Hematopoietic multipotent progenitor cell treated with erythropoietin and hydrocortisone succinate and interleukin-3 and kit ligand, for 15 days (in vitro differentiated cells): ENCODE results near the gene PDZRN4.

ENCODE experiments used
- DNase-seq: peaks from one replicate; pipeline ENCODE4 v3.0.0-alpha.2; 2015; ENCODE audit warnings: low spot score

Gene PDZRN4

DNA sequence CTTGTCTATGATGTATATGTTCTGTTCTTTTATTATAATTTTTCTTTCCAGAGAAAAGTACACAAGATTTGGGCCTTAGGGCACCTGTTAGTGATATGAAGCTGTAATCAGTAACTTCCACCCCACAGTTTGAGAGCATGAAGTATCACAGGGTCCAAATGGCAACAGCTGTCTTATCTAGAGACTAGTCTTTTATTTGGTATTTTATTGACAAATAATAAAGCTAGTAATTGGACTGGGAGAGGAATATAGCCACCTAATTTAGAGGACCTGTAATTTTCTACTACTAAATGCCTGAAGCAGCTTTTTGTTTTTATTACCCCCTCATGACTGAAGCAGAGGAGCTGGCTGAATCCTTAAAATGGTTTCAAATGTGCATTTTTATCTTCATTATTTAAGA lies 174.8 kb downstream of the PDZRN4 start:
- DNase-seq: no peak

DNA sequence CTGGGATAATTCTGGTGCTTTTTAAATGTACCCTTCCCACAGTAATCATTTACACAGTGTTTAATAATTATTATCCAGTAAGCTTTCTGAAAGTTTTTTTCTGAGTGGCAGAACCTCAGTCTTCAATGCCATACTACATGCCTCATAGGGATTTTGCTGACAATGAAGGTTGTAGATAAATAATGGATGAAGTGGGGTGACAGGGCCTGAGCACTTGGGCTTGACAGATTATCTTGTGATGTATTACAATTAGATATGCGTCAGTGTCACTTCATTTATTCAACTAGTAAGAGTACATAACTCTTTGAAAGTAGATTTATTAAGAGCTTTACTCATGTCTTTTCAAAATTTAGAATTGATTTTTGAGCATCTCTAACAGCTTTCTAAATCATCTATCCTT lies 176.1 kb downstream of the PDZRN4 start:
- DNase-seq: no peak

DNA sequence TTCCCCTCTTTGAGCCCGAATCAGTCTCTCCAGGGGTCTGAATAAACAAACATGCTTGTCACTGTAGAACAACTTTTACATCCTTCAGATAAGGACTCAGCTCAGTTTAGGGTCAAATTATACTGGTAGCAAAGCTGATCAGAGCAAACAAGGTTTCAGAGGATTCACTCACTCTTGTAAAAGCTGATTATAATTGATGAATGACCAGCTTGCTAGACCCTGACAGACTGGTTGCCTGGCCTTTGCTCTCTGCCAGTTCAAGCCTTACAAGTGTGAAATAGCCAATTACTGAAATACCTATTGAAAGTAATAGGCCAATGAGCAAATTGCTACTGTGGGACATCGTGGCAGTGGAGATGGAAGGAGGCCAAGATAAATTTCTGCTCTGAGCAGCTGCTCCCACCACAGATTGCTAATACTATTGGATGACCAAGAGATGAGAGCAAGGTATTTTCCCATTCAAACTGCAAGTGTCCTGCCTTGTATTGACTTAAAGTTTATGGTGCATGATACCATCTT lies 177.6 kb downstream of the PDZRN4 start:
- DNase-seq: no peak

DNA sequence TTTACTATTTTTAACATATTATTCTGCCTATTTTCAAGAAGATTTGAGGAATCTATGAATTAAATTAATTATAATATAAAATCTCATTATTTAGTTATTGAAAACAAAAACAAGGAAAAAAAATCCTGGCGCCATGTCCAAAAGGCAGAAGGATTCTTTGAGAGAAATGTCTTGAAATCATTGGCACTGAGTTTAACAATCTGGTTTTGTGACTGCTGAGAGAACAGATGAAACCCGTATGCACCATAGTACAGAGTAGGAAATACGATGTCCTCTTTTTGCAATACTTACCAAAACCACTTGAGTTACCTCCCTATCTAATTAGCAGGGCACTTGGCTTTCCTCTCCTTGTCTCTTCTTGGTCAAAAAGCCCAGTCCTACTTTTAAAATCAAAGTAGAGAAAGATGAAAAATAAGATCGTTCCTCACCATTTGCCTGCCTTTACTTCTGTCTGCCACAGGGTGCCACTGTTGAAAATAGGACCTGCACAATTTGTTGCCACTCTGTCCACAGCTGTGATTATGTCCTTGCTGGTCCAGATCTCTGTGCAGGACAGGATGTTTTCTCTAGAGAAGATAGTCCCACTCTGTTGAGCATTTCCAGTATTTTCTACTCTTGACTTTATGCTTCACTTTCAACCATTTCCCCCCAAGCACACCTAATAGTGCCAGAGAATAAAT lies 179.7 kb downstream of the PDZRN4 start:
- DNase-seq: no peak

DNA sequence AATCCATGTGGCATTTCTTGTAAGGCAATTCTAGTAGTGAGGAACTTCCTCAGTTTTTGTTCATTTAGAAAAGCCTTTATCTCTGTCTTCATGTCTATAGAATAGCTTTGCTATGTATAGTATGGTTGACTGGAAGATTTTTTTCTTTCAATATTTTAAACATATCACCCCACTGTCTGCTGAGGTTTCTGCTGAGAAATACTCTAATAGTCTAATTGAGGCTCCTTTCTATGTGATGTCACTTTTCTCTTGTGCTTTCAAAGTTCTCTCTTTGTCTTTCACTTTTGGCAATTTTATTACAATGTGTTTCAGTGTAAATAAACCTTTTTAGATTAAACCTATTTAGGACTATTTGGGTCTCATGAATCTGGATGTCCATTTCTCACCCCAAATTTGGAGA lies 192.8 kb downstream of the PDZRN4 start:
- no peak for DNase-seq

DNA sequence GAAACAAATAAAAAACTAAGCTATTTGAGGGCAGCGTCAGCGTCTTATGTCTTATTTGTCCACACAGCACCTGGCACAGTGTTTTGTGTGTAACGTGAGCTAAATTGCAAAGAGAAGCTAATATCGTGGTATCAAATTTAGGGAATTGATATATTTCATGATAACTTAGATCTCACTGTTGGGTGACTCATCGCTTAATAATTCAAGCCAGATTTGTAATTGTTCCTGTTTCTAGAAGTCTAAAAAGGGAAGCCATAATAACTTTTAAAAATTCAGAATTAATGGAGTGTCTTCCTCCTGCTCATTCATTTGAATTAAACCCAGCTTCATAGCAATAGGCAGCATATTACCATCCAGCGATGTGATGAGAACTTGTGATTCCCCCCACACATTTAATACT lies 214.7 kb downstream of the PDZRN4 start:
- DNase-seq: no peak

DNA sequence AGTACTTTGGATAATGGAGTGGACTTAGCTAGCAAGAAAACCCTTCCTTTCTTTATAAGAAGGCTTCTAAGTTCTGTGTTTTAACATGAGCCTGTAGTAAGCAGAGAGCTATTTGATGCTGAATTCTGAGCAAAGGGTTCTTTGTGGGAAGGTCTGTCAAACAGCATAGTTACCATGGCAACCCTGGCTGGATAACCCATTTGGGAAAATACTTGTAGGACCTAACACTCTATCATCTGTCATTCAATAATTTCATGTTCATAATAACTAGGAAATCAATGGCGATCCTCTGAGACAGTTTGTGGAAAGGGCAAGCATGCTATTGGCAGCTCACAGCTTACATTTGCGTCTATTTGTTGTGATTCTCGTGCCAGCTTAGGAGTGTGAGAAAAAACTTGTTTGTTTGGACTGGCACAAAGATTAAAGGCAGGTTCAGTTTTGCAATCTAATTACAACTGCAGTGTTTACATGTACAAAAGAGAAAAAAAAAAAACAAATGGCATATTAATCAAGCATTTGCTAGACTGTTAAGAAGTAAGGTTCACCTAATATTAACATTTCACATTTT lies 219.2 kb downstream of the PDZRN4 start:
- no peak for DNase-seq

DNA sequence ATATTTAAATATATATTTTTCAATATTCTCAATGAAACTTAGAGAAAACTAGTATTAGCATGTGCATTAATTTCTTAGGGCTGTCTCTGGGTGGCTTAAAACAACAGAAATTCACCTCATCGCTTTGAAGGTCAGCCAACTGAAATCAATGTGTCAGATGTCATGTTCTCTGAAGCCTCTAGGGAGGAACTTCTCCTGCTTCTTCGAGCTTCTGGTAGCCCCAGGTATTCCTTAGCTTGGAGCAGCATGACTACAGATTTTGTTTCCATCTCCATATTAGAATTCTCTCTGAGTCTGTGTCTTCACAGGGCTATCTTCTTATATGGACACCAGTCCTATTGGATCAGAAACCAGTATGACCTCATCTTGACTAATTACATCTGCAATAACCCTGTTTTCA lies 221.5 kb downstream of the PDZRN4 start:
- no peak for DNase-seq

DNA sequence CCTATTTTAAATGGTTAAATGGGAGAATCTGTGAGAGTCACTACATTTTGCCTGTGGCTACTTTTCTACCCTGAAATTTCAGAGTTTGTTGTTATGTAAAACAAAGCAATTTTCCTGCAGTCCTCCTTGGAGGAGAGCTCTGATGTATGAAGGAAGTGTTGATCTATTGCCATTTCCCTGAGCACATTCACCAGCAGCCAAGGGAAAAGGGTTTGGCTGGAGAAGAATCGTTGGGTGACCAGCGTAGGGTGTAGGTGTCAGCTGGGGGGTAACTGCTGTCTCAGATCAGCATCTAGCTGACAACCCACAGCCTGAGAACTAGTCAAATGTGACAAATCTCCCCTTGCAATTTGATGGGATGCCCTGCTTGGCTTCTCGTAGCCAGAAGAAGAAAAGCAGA lies 230.5 kb downstream of the PDZRN4 start:
- no peak for DNase-seq

DNA sequence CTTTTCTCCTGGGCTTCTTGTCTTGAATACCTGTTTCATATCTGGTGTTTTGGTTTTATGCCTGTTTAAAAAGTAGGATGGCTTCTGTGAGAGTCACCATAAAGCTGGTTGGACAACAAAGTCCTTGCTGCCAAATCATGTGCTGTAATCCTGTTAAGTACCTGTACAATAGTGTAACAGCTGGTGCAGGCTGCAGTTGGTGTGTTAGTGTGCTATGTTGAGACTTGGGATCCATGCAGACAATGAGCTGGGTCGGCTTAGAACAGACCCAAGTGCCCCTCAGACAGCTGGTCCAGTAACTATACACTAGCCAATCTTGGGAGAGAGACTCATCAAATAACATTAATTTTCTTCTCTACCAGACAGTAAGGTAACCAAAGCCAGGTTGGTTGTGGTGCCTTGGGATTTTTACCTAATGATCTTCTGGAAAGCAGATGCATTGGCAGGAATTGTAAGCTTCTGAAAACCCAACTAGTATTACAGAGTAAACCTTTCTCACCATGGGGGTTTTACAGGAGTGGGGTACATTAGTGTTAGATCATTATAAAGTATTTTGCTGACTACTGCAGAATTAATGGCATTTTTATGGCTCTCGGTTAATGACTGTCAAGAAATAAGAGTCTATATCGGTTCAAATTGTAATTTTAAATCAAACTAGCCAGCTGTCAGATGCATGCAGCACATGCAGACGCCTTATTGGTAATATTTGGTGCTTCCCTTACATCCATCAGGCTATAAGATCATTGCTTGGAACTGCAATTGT lies 231.2 kb downstream of the PDZRN4 start:
- no peak for DNase-seq

DNA sequence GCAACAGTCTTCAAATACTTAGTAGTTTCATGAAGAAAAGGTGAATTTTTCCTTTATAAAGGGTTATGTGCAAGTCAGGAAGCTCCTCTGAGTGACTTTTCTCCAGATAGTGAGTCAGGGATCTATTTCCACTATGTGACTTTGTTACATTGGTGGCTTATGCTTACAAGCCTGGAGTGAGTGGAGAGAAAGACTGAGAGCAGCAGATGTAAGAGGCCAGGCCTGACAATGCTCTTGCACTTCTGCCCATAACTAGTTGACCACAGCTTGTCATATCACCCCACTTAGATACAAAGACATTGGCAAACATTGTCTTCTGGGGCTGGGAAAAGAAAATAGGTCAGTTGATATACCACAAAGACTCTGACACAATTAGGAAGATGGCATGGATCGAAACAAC lies 236.5 kb downstream of the PDZRN4 start:
- DNase-seq: no peak

DNA sequence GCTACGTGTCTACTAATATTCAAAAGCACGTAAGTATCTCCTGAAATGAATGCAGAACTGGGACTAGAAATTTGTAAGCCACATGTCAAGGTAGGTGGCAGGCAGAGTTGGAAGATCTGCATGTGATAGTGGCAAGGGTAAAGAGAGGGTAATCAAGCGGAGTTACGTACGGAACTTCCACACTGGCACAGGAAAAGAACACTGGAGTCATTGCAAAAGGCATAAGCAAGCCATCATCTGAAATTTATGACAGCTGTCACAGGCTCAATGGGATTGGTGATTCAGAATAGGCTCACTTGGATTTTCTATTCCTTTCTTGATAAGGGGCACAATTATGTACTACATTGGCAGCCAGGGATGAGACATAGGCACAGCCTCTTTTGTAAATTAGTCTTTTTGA lies 245.3 kb downstream of the PDZRN4 start:
- no peak for DNase-seq

DNA sequence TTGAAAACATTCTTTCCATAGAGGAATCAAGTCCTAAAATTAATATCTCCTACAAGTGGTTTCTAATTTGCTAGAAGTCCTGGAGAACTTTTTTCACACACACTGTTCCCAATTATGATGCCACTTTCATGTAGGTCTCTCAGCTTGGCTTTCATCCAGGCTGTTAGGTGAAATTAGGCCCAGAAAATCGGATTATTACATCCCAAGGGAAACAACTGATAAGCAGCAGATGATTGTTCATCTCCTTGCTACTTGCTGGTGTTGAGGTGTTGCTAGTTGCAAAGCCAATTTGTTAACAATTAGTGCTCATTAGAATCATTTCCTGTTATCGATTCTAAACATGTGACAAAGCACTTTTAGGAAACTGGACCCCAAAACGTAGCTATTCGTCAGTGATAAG lies 248.0 kb downstream of the PDZRN4 start:
- no peak for DNase-seq

DNA sequence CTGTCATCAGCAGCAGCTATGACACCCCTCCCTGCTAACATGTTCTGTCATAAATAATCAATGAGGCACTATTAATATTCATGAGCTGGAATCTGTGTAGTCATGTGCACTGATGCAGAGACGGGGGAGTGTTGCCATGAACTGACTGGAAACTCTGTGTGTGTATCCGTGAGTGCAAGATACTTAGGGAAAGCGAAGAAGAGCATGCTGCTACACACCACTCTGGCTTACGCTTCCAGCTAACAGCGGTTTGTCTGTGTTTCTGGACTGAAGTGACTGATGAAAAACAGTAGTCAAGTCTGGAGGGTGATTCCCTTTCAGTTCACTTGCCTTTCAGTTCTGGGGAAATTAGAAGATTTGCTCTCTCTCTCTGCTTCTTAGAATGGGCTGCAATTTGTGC lies 249.4 kb downstream of the PDZRN4 start:
- DNase-seq: no peak

DNA sequence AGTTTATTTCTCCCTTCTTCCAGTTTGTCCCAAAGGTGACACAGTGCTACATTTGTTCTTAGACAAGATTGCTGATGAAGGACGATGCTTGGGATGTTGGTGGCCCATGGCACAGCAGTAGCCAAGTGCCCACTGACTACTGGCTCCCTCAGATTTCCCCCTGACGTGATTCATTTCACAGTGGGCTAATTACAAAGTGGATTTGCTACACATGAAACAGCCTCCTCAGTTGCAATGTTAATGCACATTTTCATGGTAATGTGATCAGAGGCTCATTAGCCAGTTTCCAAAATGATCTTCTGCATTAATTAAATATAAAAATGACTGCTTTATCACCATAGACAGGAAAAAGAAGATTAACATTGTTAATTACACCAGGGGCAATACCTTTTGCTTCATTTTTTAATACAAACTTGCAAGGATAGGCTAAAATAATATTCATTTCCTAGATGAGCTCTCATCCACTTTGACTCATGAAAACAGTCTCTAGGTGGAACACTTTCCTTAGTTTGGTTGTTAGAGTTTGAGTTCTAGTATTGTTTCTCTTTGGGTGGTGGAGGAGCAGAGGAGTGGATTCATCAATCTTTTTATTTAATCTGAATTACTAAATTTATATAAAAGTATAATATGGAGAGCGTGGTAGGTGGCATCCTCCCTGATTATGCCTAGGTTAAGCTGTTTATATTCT lies 250.9 kb downstream of the PDZRN4 start:
- no peak for DNase-seq

DNA sequence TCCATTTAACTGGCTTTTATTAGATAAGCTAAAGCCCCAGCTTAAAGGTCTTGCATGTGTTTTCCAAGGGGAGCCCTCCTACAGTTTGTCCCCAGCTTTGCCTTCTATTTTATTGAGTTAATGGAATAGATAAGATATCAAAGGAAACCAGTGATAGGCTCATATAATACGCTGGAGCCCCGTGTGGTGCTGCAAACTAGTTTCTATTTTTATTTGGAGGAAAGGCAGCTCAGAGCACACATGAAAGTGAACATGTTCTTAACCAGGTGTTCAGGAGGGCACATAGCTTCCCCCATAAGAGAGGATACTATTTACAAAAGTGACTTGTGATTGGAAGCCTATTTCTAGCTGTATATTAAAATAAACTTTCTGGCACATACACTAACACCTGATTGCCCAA lies 251.7 kb downstream of the PDZRN4 start:
- no peak for DNase-seq

DNA sequence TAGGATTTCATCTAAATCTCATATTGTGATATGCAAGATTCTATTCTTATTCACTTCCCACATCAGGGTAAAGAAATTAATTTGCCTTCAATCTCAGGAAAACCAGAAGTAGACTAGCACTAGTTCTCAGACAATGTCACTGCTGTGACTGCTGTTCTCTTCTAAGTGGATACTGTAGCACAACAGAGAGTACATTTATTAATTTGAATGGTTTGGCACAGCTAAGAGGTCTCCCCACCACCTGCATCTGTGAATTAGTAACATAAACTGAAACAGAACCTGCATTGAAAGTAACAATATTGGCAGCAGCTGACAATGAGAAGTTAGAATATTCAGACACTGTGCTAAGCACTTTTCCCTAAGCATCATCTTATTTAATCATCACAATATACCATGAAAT lies 253.1 kb downstream of the PDZRN4 start:
- DNase-seq: no peak

DNA sequence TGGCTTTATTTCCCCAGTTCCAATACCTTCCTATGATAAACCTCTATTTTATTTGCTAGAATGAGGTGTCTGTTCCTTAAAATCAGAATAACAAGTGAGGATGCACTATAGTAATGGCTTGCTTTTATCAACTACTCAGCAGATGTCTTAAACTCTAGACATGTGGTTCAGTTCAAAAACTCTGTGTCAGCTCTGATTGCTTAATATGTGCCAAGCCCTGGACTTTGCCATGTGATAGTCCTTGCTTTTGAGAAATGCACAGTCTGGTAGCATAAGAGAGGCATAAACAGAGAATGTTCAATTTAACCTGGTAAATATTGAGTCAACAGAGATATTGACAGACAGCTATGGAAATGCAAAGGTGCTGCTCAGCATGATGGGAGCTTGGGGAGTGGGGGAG lies 254.8 kb downstream of the PDZRN4 start:
- no peak for DNase-seq

DNA sequence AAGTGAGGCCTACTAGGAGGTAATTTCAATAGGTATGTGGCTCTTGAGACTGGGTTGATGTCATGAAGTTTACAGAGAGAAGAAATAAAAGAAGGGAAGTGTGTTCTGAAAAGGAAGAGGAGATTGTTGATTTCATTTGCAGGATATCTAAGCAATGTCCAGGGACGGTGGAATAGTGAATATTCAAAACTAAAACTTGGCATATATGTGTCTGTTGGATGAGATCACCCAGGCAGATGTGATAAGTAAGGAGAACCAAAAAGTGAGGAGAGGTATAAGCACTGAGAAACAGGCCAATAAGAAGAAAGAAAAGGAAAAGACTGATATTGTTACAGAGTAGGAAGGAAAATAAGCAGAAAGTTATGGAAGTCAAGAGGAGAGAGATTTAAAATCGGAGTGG lies 255.6 kb downstream of the PDZRN4 start:
- no peak for DNase-seq

DNA sequence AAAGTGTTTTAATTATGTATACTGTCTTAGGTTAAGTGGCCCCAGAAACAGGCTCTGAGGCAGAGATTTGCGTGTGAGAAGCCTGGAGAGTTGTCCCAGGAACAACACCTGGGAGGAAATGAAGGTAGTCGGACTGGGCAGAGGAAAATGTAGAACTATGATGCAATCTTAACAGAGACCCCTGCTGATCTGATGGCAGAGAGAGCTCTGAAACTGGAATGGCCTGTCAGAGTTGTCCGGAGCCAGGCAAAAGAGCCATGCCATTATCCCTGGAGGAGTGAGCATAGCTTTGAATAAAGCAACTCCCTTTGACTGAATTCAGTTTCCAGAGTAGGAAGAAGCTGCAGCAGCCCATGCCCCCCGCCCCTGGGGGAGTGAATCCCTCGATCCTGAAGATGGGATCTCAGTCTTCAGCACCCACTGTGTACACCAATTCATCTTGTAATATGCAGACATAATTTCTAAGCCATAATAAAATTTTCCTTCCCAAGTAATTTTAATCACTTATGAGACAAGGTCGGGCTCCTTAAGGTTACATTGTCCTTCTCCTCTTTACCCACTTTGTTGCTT lies 264.8 kb downstream of the PDZRN4 start:
- DNase-seq: no peak

DNA sequence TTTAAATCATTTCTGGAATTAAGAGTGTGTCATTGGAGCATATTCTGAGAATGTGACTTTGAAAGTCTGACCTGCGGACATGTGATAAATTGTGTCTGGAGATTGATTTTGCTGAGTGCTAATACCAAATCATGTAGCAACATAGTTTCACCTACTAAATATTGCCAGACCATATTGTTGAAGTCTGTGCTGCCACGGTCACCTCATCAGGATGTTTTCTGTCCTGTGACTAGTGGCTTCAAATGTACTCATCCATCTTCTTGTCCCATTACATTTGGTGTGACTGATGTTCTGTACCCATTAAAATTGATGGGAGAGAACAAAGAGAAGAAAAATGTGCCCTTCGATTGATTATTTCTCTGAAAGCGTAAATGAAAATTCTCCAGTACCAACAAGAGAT lies 265.3 kb downstream of the PDZRN4 start:
- DNase-seq: no peak

DNA sequence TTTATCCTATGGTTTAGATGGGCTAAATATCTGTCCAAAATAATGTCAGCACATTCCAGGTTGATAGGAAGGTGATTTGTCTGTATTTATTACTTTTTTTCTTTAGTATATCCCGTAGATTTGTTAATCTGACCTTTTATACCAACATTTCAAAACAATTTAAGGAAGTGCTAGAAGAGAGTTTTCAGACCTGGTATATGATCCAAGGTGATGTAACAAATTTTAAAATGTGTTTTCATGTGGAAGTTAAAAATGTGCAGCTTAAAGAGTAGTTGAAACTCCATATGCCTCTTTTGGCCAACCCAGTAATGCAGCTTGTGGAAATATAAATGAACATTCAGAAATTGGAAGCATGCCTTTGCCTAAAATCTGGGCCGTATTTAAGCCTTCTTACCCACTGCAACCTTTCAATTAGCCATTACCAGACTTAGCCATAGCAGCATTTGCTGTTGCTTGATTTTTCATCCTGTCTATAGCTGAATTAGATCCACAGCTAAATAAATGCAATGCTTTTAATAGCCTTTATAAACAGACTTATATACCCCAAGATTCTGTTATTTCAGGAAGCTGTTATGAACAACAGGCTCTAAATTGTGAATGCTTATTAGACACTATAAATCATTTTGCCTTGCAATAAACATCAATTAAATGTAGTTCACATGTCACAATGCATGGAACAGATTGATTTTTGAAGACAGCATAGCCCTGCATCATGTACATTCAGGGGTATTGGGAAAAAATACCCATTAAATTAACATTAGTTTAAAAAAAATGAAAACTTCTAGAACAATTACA lies 271.2 kb downstream of the PDZRN4 start:
- DNase-seq: no peak
